WTC11 (cell line): ENCODE measurements around the gene ABCA1. TPM values are rescaled to one million over a fixed set of nuclear protein-coding genes. Genes with fewer than 3 reads are reported as not detected.

Experiments used
- ATAC-seq: fragments of 200-7000 bp; cut with Tn5 transposase; 2 replicates; pipeline ENCODE4 v1.10.0; 2021; ENCODE audit warnings: mild to moderate bottlenecking, moderate library complexity
- CTCF ChIA-PET: fragments of 300-600 bp; sonication (Branson Sonifier 250); formaldehyde crosslinking; loops from one replicate; lab custom pipeline; 2021; ENCODE audit warnings: antibody characterized with exemption; lab: Charles Lee
- POLR2A ChIA-PET: fragments of 350-600 bp; sonication (Branson Sonifier 250); formaldehyde crosslinking; loops from one replicate; lab custom pipeline; 2021; ENCODE audit warnings: antibody characterized with exemption; lab: Charles Lee
- DNase-seq: peaks from one replicate; pipeline ENCODE4 v3.0.0; 2021; ENCODE audit warnings: low spot score
- H3K27ac Mint-ChIP-seq: 2 replicates; pipeline ENCODE4 v1.8.0; 2021; ENCODE audit warnings: mixed read lengths
- H3K27me3 Mint-ChIP-seq: 2 replicates; pipeline ENCODE4 v1.8.0; 2021; ENCODE audit warnings: low read depth, mild to moderate bottlenecking, moderate library complexity, mixed read lengths
- H3K36me3 Mint-ChIP-seq: 2 replicates; pipeline ENCODE4 v1.8.0; 2021; ENCODE audit warnings: mixed read lengths
- H3K4me1 Mint-ChIP-seq: 2 replicates; pipeline ENCODE4 v1.8.0; 2022; ENCODE audit warnings: mixed read lengths
- H3K4me3 Mint-ChIP-seq: 2 replicates; pipeline ENCODE4 v1.8.0; 2021; ENCODE audit warnings: mild to moderate bottlenecking, moderate library complexity, mixed read lengths
- H3K9me3 Mint-ChIP-seq: 2 replicates; pipeline ENCODE4 v1.8.0; 2021; ENCODE audit warnings: mixed read lengths
- AFF4 ChIP-seq: sonication (generic); formaldehyde crosslinking; IDR thresholded peaks from 2 replicates; pipeline ENCODE4 v1.8.1; 2023; ENCODE audit warnings: mild to moderate bottlenecking, missing genetic modification reagents, borderline replicate concordance
- ATF1 ChIP-seq: sonication (generic); formaldehyde crosslinking; IDR thresholded peaks from 2 replicates; pipeline ENCODE4 v1.8.1; 2023; ENCODE audit warnings: mild to moderate bottlenecking, moderate library complexity, missing genetic modification reagents
- CBFB ChIP-seq: sonication (generic); formaldehyde crosslinking; IDR thresholded peaks from 2 replicates; pipeline ENCODE4 v1.8.1; 2022; ENCODE audit warnings: mild to moderate bottlenecking, low read depth, missing genetic modification reagents
- CTCF ChIP-seq: fragments of 200-600 bp; IDR thresholded peaks from 2 replicates; pipeline ENCODE4 v1.8.0; 2022; ENCODE audit warnings: antibody characterized with exemption
- E2F1 ChIP-seq: sonication (generic); formaldehyde crosslinking; IDR thresholded peaks from 2 replicates; pipeline ENCODE4 v1.8.0; 2022; ENCODE audit warnings: mild to moderate bottlenecking, missing genetic modification reagents
- EMX1 ChIP-seq: fragments of 250-450 bp; sonication (Bioruptor Pico); IDR thresholded peaks from 2 replicates; pipeline ENCODE4 v1.8.0; 2021; ENCODE audit warnings: mild to moderate bottlenecking
- GRHL2 ChIP-seq: fragments of 250-450 bp; sonication (Bioruptor Pico); IDR thresholded peaks from 2 replicates; pipeline ENCODE4 v1.8.0; 2022; ENCODE audit warnings: mild to moderate bottlenecking, moderate library complexity; ENCODE audit not compliant: insufficient replicate concordance, severe bottlenecking
- KAT7 ChIP-seq: sonication (generic); formaldehyde crosslinking; IDR thresholded peaks from 2 replicates; pipeline ENCODE4 v1.8.1; 2023; ENCODE audit warnings: missing genetic modification reagents, mild to moderate bottlenecking, borderline replicate concordance
- NR1H2 ChIP-seq: sonication (generic); formaldehyde crosslinking; IDR thresholded peaks from 2 replicates; pipeline ENCODE4 v1.9.0; 2021; ENCODE audit warnings: mild to moderate bottlenecking, moderate library complexity, missing genetic modification reagents
- PREB ChIP-seq: sonication (generic); formaldehyde crosslinking; IDR thresholded peaks from 2 replicates; pipeline ENCODE4 v1.8.1; 2022; ENCODE audit warnings: mild to moderate bottlenecking, missing genetic modification reagents, moderate library complexity, borderline replicate concordance
- RORB ChIP-seq: fragments of 250-450 bp; sonication (Bioruptor Pico); IDR thresholded peaks from 2 replicates; pipeline ENCODE4 v1.9.0; 2021; ENCODE audit warnings: mild to moderate bottlenecking
- SMAD4 ChIP-seq: sonication (generic); formaldehyde crosslinking; IDR thresholded peaks from 2 replicates; pipeline ENCODE4 v1.8.0; 2022; ENCODE audit warnings: mild to moderate bottlenecking, missing genetic modification reagents
- STAT6 ChIP-seq: sonication (generic); formaldehyde crosslinking; conservative IDR thresholded peaks from 2 replicates; pipeline ENCODE4 v1.8.1; 2023; ENCODE audit warnings: mild to moderate bottlenecking, low read depth, missing genetic modification reagents, moderate library complexity
- TP53 ChIP-seq: sonication (generic); formaldehyde crosslinking; IDR thresholded peaks from 2 replicates; pipeline ENCODE4 v1.8.1; 2023; ENCODE audit warnings: mild to moderate bottlenecking, missing genetic modification reagents
- USF1 ChIP-seq: sonication (generic); formaldehyde crosslinking; IDR thresholded peaks from 2 replicates; pipeline ENCODE4 v1.8.0; 2022; ENCODE audit warnings: mild to moderate bottlenecking, missing genetic modification reagents
- ZNF138 ChIP-seq: sonication (generic); formaldehyde crosslinking; conservative IDR thresholded peaks from 2 replicates; pipeline ENCODE4 v1.8.1; 2022; ENCODE audit warnings: mild to moderate bottlenecking, moderate library complexity, missing genetic modification reagents
- ZNF232 ChIP-seq: sonication (generic); formaldehyde crosslinking; IDR thresholded peaks from 2 replicates; pipeline ENCODE4 v1.8.0; 2022; ENCODE audit warnings: mild to moderate bottlenecking, missing genetic modification reagents
- ZNF317 ChIP-seq: sonication (generic); formaldehyde crosslinking; IDR thresholded peaks from 2 replicates; pipeline ENCODE4 v1.8.1; 2023; ENCODE audit warnings: low read depth, mild to moderate bottlenecking, moderate library complexity, missing genetic modification reagents, borderline replicate concordance
- total RNA-seq: library from RNA; stranded (reverse); gene quantifications from 3 replicates; pipeline ENCODE4 v1.2.3, GENCODE V29; 2021

Gene ABCA1
- total RNA-seq, 1 experiment from 2014 or later, result 7.8 TPM

- ChIA-PET POLR2A (interaction anchor here (1.1 kb wide), 1 partner anchor 15 kb away, joined by 3 read pairs; no protein-coding TSS in a partner anchor), CTCF (interaction anchor here (1.4 kb wide), 1 partner anchor 48 kb away, joined by 5 read pairs; no protein-coding TSS in a partner anchor)
- ATAC-seq, result no peak
Measured at GRCh38 chr9:104911032-104911607, 16.8 kb downstream of the ABCA1 start.

GRCh38 chr9:104907278-104907951, 20.5 kb downstream of the ABCA1 start:
- Mint-ChIP-seq H3K4me3 (no peak overlapping the region), H3K4me1 (peaks cover 11% of the 10 kb centered on the region), H3K9me3 (no peaks in the 10 kb centered on the region), H3K36me3 (no peaks in the 10 kb centered on the region), H3K27me3 (no peaks in the 10 kb centered on the region), H3K27ac (no peak overlapping the region)
- TF ChIP-seq AFF4 (CRISPR knock-in tag) (no peak), ZNF138 (no peak), PREB (CRISPR knock-in tag) (no peak), RORB (CRISPR knock-in tag) (no peak), CTCF (no peak), STAT6 (CRISPR knock-in tag) (no peak), ATF1 (CRISPR knock-in tag) (no peak), TP53 (CRISPR knock-in tag) (no peak), CBFB (CRISPR knock-in tag) (no peak), SMAD4 (CRISPR knock-in tag) (no peak), GRHL2 (no peak), KAT7 (CRISPR knock-in tag) (no peak), ZNF317 (CRISPR knock-in tag) (no peak), ZNF232 (no peak), EMX1 (no peak), E2F1 (CRISPR knock-in tag) (no peak), USF1 (CRISPR knock-in tag) (no peak)
- ChIA-PET POLR2A (interaction anchor here (0.6 kb wide), 1 partner anchor 59 kb away, joined by 3 read pairs; no protein-coding TSS in a partner anchor), CTCF (no interaction called here)
- ATAC-seq (no peak), DNase-seq (no peak)

More at GRCh38 chr9:104911032-104911607, 16.8 kb downstream of the ABCA1 start:
- H3K9me3 Mint-ChIP-seq, result no peaks in the 10 kb centered on the region
- no peak overlapping the region for H3K27ac Mint-ChIP-seq
- H3K36me3 Mint-ChIP-seq, result no peaks in the 10 kb centered on the region
- no peak for TF ChIP-seq NR1H2 (CRISPR knock-in tag)
- no peaks in the 10 kb centered on the region for H3K27me3 Mint-ChIP-seq
- DNase-seq, result no peak
- H3K4me1 Mint-ChIP-seq, result peaks cover 10% of the 10 kb centered on the region; the same call in 1 of the 2 replicates
- no peak overlapping the region for H3K4me3 Mint-ChIP-seq
